ENCODE results near the gene CAPN8. TPM values are rescaled to one million over a fixed set of nuclear protein-coding genes. Genes with fewer than 3 reads are reported as not detected.

CAPN8 gene
- total and polyA plus RNA-seq, 2 donors (not counting 1 experiment from before 2014, with no cell fraction given) = 0.37 to 0.52 TPM

GRCh38 chr1:223617323-223618070 lies 48.0 kb downstream of the CAPN8 start:
- Mint-ChIP-seq H3K27ac (no peak overlapping the region), H3K9me3 (ENCODE audit: insufficient read depth) (no peaks in the 10 kb centered on the region), H3K27me3 (no peaks in the 10 kb centered on the region), H3K4me1 (no peaks in the 10 kb centered on the region), H3K4me3 (no peak overlapping the region)
- ChIA-PET POLR2A (no interaction called here), CTCF (no interaction called here)
- H3K9me3 ChIP-seq (ENCODE audit: control extremely low read depth in 1 of 3, control insufficient read depth in 2 of 3, insufficient read depth in 1 of 3, low read length in 2 of 3) = no peaks in the 10 kb centered on the region
- no peak overlapping the region for H3K9ac ChIP-seq (ENCODE audit: low read length)
- ATAC-seq (ENCODE audit: low read depth) (no peak), DNase-seq (no peak)
- no peak overlapping the region for H3K4me3 ChIP-seq (ENCODE audit: control extremely low read depth in 1 of 5, extremely low read depth in 1 of 5, insufficient read depth in 1 of 5, low read depth in 2 of 5, low read length in 4 of 5)
- H4K20me1 ChIP-seq (ENCODE audit: control insufficient read depth, insufficient read depth, low read length, poor library complexity, severe bottlenecking) = no peaks in the 10 kb centered on the region
- H3K27ac ChIP-seq (ENCODE audit: low read length in 2 of 2) = no peak overlapping the region
- 0% methylated on average over 1 of the region's 4 CpGs for WGBS (ENCODE audit: insufficient coverage)
- H3K4me1 ChIP-seq (ENCODE audit: control insufficient read depth in 2 of 2, insufficient read depth in 2 of 2, low read length in 2 of 2) = no peaks in the 10 kb centered on the region
- H3K27me3 ChIP-seq (replicated peaks in 1 of 4; ENCODE audit: control extremely low read depth in 1 of 4, control insufficient read depth in 3 of 4, insufficient read depth in 4 of 4, low read length in 3 of 4) = no peaks in the 10 kb centered on the region
- no peaks in the 10 kb centered on the region for H3K79me2 ChIP-seq (ENCODE audit: control insufficient read depth, insufficient read depth, low read length)
- H3K36me3 ChIP-seq (replicated peaks in 1 of 2; ENCODE audit: control extremely low read depth in 1 of 2, control insufficient read depth in 1 of 2, extremely low read depth in 1 of 2, insufficient read depth in 2 of 2, low read length in 1 of 2) = no peaks in the 10 kb centered on the region
- intact Hi-C loops (cut with micrococcal nuclease) = no loop called here
- TF ChIP-seq EZH2 (IDR thresholded peaks at IDR 0.05; ENCODE audit: borderline replicate concordance, insufficient read depth, low read depth, low read length, poor library complexity, severe bottlenecking) (no peak), CTCF (IDR thresholded peaks at IDR 0.05) (no peak)
- no peak overlapping the region for H3K4me2 ChIP-seq (replicated peaks; ENCODE audit: low read depth, low read length, poor library complexity, severe bottlenecking)
- H2AFZ ChIP-seq (ENCODE audit: insufficient read depth, low read depth, low read length, poor library complexity, severe bottlenecking) = no peak overlapping the region

GRCh38 chr1:223616586-223616985 lies 48.9 kb downstream of the CAPN8 start:
- H3K9me3 ChIP-seq (ENCODE audit: control extremely low read depth in 1 of 3, control insufficient read depth in 2 of 3, insufficient read depth in 1 of 3, low read length in 2 of 3) = no peaks in the 10 kb centered on the region
- POLR2A ChIA-PET = no interaction called here
- intact Hi-C loops (cut with micrococcal nuclease) = no loop called here

More at GRCh38 chr1:223616586-223616985, 48.9 kb downstream of the CAPN8 start:
- TF ChIP-seq EZH2 (IDR thresholded peaks at IDR 0.05; ENCODE audit: borderline replicate concordance, insufficient read depth, low read depth, low read length, poor library complexity, severe bottlenecking) (no peak), CTCF (IDR thresholded peaks at IDR 0.05) (no peak)
- Histone ChIP-seq H3K9ac (ENCODE audit: low read length) (no peak overlapping the region), H3K79me2 (ENCODE audit: control insufficient read depth, insufficient read depth, low read length) (no peaks in the 10 kb centered on the region), H3K27me3 (replicated peaks in 1 of 4; ENCODE audit: control extremely low read depth in 1 of 4, control insufficient read depth in 3 of 4, insufficient read depth in 4 of 4, low read length in 3 of 4) (no peaks in the 10 kb centered on the region), H3K27ac (ENCODE audit: low read length in 2 of 2) (no peak overlapping the region), H2AFZ (ENCODE audit: insufficient read depth, low read depth, low read length, poor library complexity, severe bottlenecking) (no peak overlapping the region), H3K4me3 (ENCODE audit: control extremely low read depth in 1 of 5, extremely low read depth in 1 of 5, insufficient read depth in 1 of 5, low read depth in 2 of 5, low read length in 4 of 5) (no peak overlapping the region), H4K20me1 (ENCODE audit: control insufficient read depth, insufficient read depth, low read length, poor library complexity, severe bottlenecking) (no peaks in the 10 kb centered on the region), H3K4me1 (ENCODE audit: control insufficient read depth in 2 of 2, insufficient read depth in 2 of 2, low read length in 2 of 2) (no peaks in the 10 kb centered on the region), H3K4me2 (replicated peaks; ENCODE audit: low read depth, low read length, poor library complexity, severe bottlenecking) (no peak overlapping the region), H3K36me3 (replicated peaks in 1 of 2; ENCODE audit: control extremely low read depth in 1 of 2, control insufficient read depth in 1 of 2, extremely low read depth in 1 of 2, insufficient read depth in 2 of 2, low read length in 1 of 2) (no peaks in the 10 kb centered on the region)
- no peak overlapping the region for H3K4me3 Mint-ChIP-seq
- H3K27ac Mint-ChIP-seq = no peak overlapping the region
- no peaks in the 10 kb centered on the region for H3K27me3 Mint-ChIP-seq
- no peaks in the 10 kb centered on the region for H3K9me3 Mint-ChIP-seq (ENCODE audit: insufficient read depth)
- H3K4me1 Mint-ChIP-seq = no peaks in the 10 kb centered on the region
- CTCF ChIA-PET = no interaction called here
- ATAC-seq (ENCODE audit: low read depth) (no peak), DNase-seq (no peak)
- 100% methylated on average over 4 of the region's 4 CpGs for WGBS (ENCODE audit: insufficient coverage)

Measured in B cell (primary cell).